Panc1 (cell line): ENCODE results near the gene CLEC16A. TPM values are rescaled to one million over a fixed set of nuclear protein-coding genes. Genes with fewer than 3 reads are reported as not detected.
A peak's percentile ranks its signal among the peaks of the same experiment; 100 is the strongest.

ENCODE experiments used
- ATAC-seq: fragments of 200-7000 bp; cut with Tn5 transposase; 2 replicates; pipeline ENCODE4 v1.9.1; 2020; ENCODE audit warnings: mild to moderate bottlenecking, moderate library complexity
- BruUV-seq: library from RNA; stranded (reverse); fragments of 400-500 nt; replicated peaks from 2 replicates; lab custom pipeline; 2021; lab: Mats Ljungman, UMichigan
- CTCF ChIA-PET: fragments of 300-600 bp; sonication (Branson Sonifier 250); formaldehyde crosslinking; loops from one replicate; lab custom pipeline; 2022; ENCODE audit warnings: antibody characterized with exemption; lab: Charles Lee
- POLR2A ChIA-PET: fragments of 300-600 bp; sonication (Branson Sonifier 250); formaldehyde crosslinking; loops from one replicate; lab custom pipeline; 2022; ENCODE audit warnings: antibody characterized with exemption; lab: Charles Lee
- DNase-seq: peaks from one replicate; pipeline ENCODE4 v3.0.0-alpha.2; 2010; ENCODE audit warnings: low read depth, low spot score
- H3K27ac ChIP-seq: 2 replicates; pipeline ENCODE4 v1.5.1; 2011; ENCODE audit warnings: mild to moderate bottlenecking, low read length, inconsistent platforms
- H3K27me3 ChIP-seq: fragments of 200-500 bp; sonication (Bioruptor generic); 2 replicates; pipeline ENCODE4 v1.6.0; 2014; ENCODE audit warnings: low read length, inconsistent platforms; ENCODE audit not compliant: control insufficient read depth, insufficient read depth
- H3K36me3 ChIP-seq: fragments of 200-500 bp; sonication (Bioruptor generic); 2 replicates; pipeline ENCODE4 v1.5.1; 2014; ENCODE audit warnings: inconsistent platforms, mild to moderate bottlenecking, low read length, moderate library complexity; ENCODE audit not compliant: control insufficient read depth, insufficient read depth
- H3K4me1 ChIP-seq: 2 replicates; pipeline ENCODE4 v1.5.1; 2011; ENCODE audit warnings: inconsistent platforms, mild to moderate bottlenecking, low read length, moderate library complexity; ENCODE audit not compliant: control insufficient read depth, insufficient read depth
- H3K4me3 ChIP-seq, 2 experiments: 2 replicates each; pipeline ENCODE4 v1.5.1; 2011 to 2012; ENCODE audit warnings: low read depth in 2 of 2, low read length in 2 of 2, mild to moderate bottlenecking in 2 of 2, inconsistent platforms in 1 of 2, moderate library complexity in 1 of 2
- H3K9me3 ChIP-seq: fragments of 200-500 bp; sonication (Bioruptor generic); 2 replicates; pipeline ENCODE4 v1.5.1; 2014; ENCODE audit warnings: low read depth, mild to moderate bottlenecking, inconsistent platforms, low read length, moderate library complexity; ENCODE audit not compliant: control insufficient read depth, insufficient read depth
- CTCF ChIP-seq: fragments of 450-650 bp; IDR thresholded peaks from 2 replicates; pipeline ENCODE4 v1.5.1; 2017; ENCODE audit warnings: mild to moderate bottlenecking
- POLR2AphosphoS5 ChIP-seq: IDR thresholded peaks from 2 replicates; pipeline ENCODE4 v1.6.1; 2012; ENCODE audit warnings: mild to moderate bottlenecking, low read depth, low read length, moderate library complexity
- REST ChIP-seq, 2 experiments: IDR thresholded peaks; 2 replicates each; pipeline ENCODE4 v1.6.1; 2011 to 2012; ENCODE audit warnings: low read depth in 2 of 2, control low read depth in 1 of 2, low read length in 1 of 2, mild to moderate bottlenecking in 1 of 2, moderate library complexity in 1 of 2; ENCODE audit not compliant: insufficient read depth in 1 of 2
- SIN3A ChIP-seq: IDR thresholded peaks from 2 replicates; pipeline ENCODE4 v1.6.1; 2012; ENCODE audit warnings: low read depth, mild to moderate bottlenecking, low read length, moderate library complexity, borderline replicate concordance; ENCODE audit not compliant: insufficient read depth
- TCF7L2 ChIP-seq: IDR thresholded peaks from 2 replicates; pipeline ENCODE4 v1.6.1; 2011; ENCODE audit warnings: mild to moderate bottlenecking, low read depth, low read length, inconsistent platforms
- in situ Hi-C: cut with HindIII; loops from 2 replicates; pipeline ENCODE4 v1.10.0; 2016; ENCODE audit warnings: low sequenced_read_pairs, low pct_unique_long_range_greater_than_20kb
- intact Hi-C: fragments of 100-400 bp; cut with micrococcal nuclease; formaldehyde crosslinking; loops from one replicate; pipeline ENCODE4 v1.10.0; 2022; ENCODE audit not compliant: unreplicated experiment
- total RNA-seq: library from RNA; stranded (reverse); gene quantifications from one replicate; pipeline ENCODE4 v1.2.1, GENCODE V29; 2021; ENCODE audit not compliant: unreplicated experiment

CLEC16A gene
- total RNA-seq, 1 experiment from 2014 or later, result 21.0 TPM

- TF ChIP-seq TCF7L2 (no peak), POLR2AphosphoS5 (no peak), CTCF (no peak), REST (IDR thresholded peaks at IDR 0.05; ENCODE audit: insufficient read depth in 1 of 2, low read depth in 2 of 2, low read length in 1 of 2) (no peak), SIN3A (no peak)
- H3K36me3 ChIP-seq, result no peaks in the 10 kb centered on the region
- no peaks in the 10 kb centered on the region for H3K9me3 ChIP-seq
- no TSS peak for BruUV-seq
- ChIA-PET POLR2A (interaction anchor here (0.6 kb wide), 1 partner anchor 88 kb away, joined by 3 read pairs; no protein-coding TSS in a partner anchor), CTCF (no interaction called here)
- H3K27ac ChIP-seq, result 0 out of 2 replicates have a peak overlapping the region, but pooled peaks have one; percentile 10
- ATAC-seq (no peak), DNase-seq (no peak)
- H3K27me3 ChIP-seq, result no peaks in the 10 kb centered on the region
- in situ Hi-C loops, result no loop called here
- intact Hi-C loops, result no loop called here
- H3K4me3 ChIP-seq, result no peak overlapping the region
- peaks cover 14% of the 10 kb centered on the region for H3K4me1 ChIP-seq
Observed at GRCh38 chr16:10990378-10990777, 46.0 kb downstream of the CLEC16A start.

- Histone ChIP-seq H3K4me3 (no peak overlapping the region), H3K4me1 (peaks cover 14% of the 10 kb centered on the region), H3K27ac (0 out of 2 replicates have a peak overlapping the region, but pooled peaks have one; percentile 29), H3K9me3 (no peaks in the 10 kb centered on the region), H3K27me3 (no peaks in the 10 kb centered on the region), H3K36me3 (no peaks in the 10 kb centered on the region)
- TF ChIP-seq TCF7L2 (no peak), POLR2AphosphoS5 (no peak), CTCF (no peak), REST (IDR thresholded peaks at IDR 0.05; ENCODE audit: insufficient read depth in 1 of 2, low read depth in 2 of 2, low read length in 1 of 2) (no peak), SIN3A (no peak)
- ChIA-PET POLR2A (no interaction called here), CTCF (no interaction called here)
- DNase-seq (no peak), ATAC-seq (no peak)
- in situ Hi-C loops (no loop called here), intact Hi-C loops (no loop called here)
- no TSS peak for BruUV-seq
Observed at GRCh38 chr16:10992112-10992511, 47.7 kb downstream of the CLEC16A start.
